Thyroid gland (tissue), 4 donors: ENCODE measurements around the gene TMPRSS13.

Source experiments
- CTCF ChIP-seq, 6 experiments: fragments of 200-600 bp in 3 of 6; fragments of 450-650 bp in 3 of 6; sonication (generic) in 3 of 6; IDR thresholded peaks; one replicate each; pipeline ENCODE4 v1.5.1; 2016 to 2019; ENCODE audit warnings: antibody characterized with exemption in 6 of 6, mild to moderate bottlenecking in 2 of 6, inconsistent platforms in 1 of 6, moderate library complexity in 1 of 6
- POLR2A ChIP-seq, 2 donors: fragments of 450-650 bp; IDR thresholded peaks; one replicate each; pipeline ENCODE4 v1.6.1; 2017; ENCODE audit warnings: antibody characterized with exemption in 2 of 2, mild to moderate bottlenecking in 2 of 2, moderate library complexity in 1 of 2

- no peak for TF ChIP-seq CTCF (IDR thresholded peaks at IDR 0.05)
- TF ChIP-seq POLR2A (IDR thresholded peaks at IDR 0.05) = no peak
These were observed 5.5 kb upstream of the TMPRSS13 start for GRCh38 chr11:117934526-117935307.
